ENCODE results near the gene FRA10AC1.

DNA sequence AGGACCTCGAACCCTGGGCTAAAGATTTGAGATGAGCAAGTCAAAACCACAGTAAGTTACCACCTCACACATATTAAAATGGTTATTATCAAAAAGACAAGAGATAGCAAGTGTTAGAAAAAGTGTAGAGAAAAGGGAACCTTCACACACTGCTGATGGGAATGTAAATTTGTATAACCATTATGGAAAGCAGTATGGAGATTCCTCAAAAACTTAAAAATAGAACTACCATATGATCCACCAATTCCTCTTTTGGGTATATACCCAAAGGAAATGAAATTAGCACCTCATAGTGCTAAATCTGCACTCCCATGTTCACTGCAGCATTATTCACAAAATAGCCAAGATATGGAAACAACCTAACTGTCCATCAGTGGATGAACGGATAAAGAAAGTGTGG, 20.8 kb upstream of the FRA10AC1 start:
- TF ChIP-seq POLR2AphosphoS5 (IDR thresholded peaks at IDR 0.05; ENCODE audit: low read depth, low read length) = no peak
- TF ChIP-seq, protein P1, sequence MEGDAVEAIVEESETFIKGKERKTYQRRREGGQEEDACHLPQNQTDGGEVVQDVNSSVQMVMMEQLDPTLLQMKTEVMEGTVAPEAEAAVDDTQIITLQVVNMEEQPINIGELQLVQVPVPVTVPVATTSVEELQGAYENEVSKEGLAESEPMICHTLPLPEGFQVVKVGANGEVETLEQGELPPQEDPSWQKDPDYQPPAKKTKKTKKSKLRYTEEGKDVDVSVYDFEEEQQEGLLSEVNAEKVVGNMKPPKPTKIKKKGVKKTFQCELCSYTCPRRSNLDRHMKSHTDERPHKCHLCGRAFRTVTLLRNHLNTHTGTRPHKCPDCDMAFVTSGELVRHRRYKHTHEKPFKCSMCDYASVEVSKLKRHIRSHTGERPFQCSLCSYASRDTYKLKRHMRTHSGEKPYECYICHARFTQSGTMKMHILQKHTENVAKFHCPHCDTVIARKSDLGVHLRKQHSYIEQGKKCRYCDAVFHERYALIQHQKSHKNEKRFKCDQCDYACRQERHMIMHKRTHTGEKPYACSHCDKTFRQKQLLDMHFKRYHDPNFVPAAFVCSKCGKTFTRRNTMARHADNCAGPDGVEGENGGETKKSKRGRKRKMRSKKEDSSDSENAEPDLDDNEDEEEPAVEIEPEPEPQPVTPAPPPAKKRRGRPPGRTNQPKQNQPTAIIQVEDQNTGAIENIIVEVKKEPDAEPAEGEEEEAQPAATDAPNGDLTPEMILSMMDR (IDR thresholded peaks at IDR 0.05) = no peak
- TF ChIP-seq, protein P2, sequence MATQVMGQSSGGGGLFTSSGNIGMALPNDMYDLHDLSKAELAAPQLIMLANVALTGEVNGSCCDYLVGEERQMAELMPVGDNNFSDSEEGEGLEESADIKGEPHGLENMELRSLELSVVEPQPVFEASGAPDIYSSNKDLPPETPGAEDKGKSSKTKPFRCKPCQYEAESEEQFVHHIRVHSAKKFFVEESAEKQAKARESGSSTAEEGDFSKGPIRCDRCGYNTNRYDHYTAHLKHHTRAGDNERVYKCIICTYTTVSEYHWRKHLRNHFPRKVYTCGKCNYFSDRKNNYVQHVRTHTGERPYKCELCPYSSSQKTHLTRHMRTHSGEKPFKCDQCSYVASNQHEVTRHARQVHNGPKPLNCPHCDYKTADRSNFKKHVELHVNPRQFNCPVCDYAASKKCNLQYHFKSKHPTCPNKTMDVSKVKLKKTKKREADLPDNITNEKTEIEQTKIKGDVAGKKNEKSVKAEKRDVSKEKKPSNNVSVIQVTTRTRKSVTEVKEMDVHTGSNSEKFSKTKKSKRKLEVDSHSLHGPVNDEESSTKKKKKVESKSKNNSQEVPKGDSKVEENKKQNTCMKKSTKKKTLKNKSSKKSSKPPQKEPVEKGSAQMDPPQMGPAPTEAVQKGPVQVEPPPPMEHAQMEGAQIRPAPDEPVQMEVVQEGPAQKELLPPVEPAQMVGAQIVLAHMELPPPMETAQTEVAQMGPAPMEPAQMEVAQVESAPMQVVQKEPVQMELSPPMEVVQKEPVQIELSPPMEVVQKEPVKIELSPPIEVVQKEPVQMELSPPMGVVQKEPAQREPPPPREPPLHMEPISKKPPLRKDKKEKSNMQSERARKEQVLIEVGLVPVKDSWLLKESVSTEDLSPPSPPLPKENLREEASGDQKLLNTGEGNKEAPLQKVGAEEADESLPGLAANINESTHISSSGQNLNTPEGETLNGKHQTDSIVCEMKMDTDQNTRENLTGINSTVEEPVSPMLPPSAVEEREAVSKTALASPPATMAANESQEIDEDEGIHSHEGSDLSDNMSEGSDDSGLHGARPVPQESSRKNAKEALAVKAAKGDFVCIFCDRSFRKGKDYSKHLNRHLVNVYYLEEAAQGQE (IDR thresholded peaks at IDR 0.05; ENCODE audit: insufficient read depth in 1 of 2, low read depth in 2 of 2, low read length in 1 of 2) = no peak
- TF ChIP-seq SIN3A (IDR thresholded peaks at IDR 0.05; ENCODE audit: borderline replicate concordance, insufficient read depth, low read depth, low read length) = no peak

All from Panc1 (cell line).